Smooth muscle cell (in vitro differentiated cells): ENCODE results near the gene JMJD7. TPM values are rescaled to one million over a fixed set of nuclear protein-coding genes. Genes with fewer than 3 reads are reported as not detected.

Experiments
- DNase-seq: peaks from one replicate; lab custom pipeline; 2025; ENCODE audit not compliant: unreplicated experiment; lab: John Stamatoyannopoulos, UW
- H2AFZ ChIP-seq: fragments of 200-600 bp; sonication (generic); 2 replicates; pipeline ENCODE4 v1.6.0; 2016; ENCODE audit warnings: antibody characterized with exemption, low read depth, mild to moderate bottlenecking
- H3F3A ChIP-seq: fragments of 200-600 bp; sonication (generic); 2 replicates; pipeline ENCODE4 v1.6.0; 2017; ENCODE audit warnings: antibody characterized with exemption, low read depth
- H3K27ac ChIP-seq: fragments of 200-600 bp; sonication (generic); 2 replicates; pipeline ENCODE4 v1.5.1; 2016; ENCODE audit warnings: low read depth, mild to moderate bottlenecking
- H3K27me3 ChIP-seq: fragments of 200-600 bp; sonication (generic); 2 replicates; pipeline ENCODE4 v1.6.1; 2016; ENCODE audit warnings: low read depth, mild to moderate bottlenecking
- H3K36me3 ChIP-seq: fragments of 200-600 bp; sonication (generic); 2 replicates; pipeline ENCODE4 v1.5.1; 2016; ENCODE audit warnings: low read depth
- H3K4me1 ChIP-seq: fragments of 200-600 bp; sonication (generic); 2 replicates; pipeline ENCODE4 v1.5.1; 2016; ENCODE audit warnings: low read depth
- H3K4me2 ChIP-seq: fragments of 200-600 bp; sonication (generic); 2 replicates; pipeline ENCODE4 v1.6.0; 2016; ENCODE audit warnings: mild to moderate bottlenecking
- H3K4me3 ChIP-seq: fragments of 200-600 bp; sonication (generic); 2 replicates; pipeline ENCODE4 v1.5.1; 2016; ENCODE audit warnings: mild to moderate bottlenecking
- H3K79me2 ChIP-seq: fragments of 200-600 bp; sonication (generic); 2 replicates; pipeline ENCODE4 v1.6.0; 2016; ENCODE audit warnings: low read depth, mild to moderate bottlenecking
- H3K9ac ChIP-seq: fragments of 200-600 bp; sonication (generic); 2 replicates; pipeline ENCODE4 v1.6.0; 2016; ENCODE audit warnings: low read depth
- H3K9me3 ChIP-seq: fragments of 200-600 bp; sonication (generic); replicated peaks from 2 replicates; pipeline ENCODE4 v1.5.1; 2016; ENCODE audit warnings: low read depth
- H4K20me1 ChIP-seq: fragments of 200-600 bp; sonication (generic); 2 replicates; pipeline ENCODE4 v1.6.0; 2016; ENCODE audit warnings: low read depth
- CTCF ChIP-seq: fragments of 200-600 bp; sonication (generic); IDR thresholded peaks from 2 replicates; pipeline ENCODE4 v1.5.1; 2017; ENCODE audit warnings: borderline replicate concordance, mild to moderate bottlenecking, antibody characterized with exemption; ENCODE audit not compliant: insufficient read depth, poor library complexity, severe bottlenecking
- WGBS: methylation state at CpG from one replicate; pipeline ENCODE4 v1.1.7; 2016; ENCODE audit warnings: low lambda C conversion rate; 5-methylcytosine and 5-hydroxymethylcytosine counted together
- polyA plus RNA-seq: library from polyadenylated mRNA; unstranded; fragments of >200 nt; fragmentation: Nextera tagmentation; extraction: Ambion mirVana; gene quantifications from 2 replicates; pipeline ENCODE4 v1.2.1, GENCODE V29; 2016
- total RNA-seq: library from RNA; depleted of rRNA; stranded (reverse); fragments of >200 nt; gene quantifications from 2 replicates; pipeline ENCODE4 v1.2.3, GENCODE V29; 2014

JMJD7 gene
- total and polyA plus RNA-seq, 2 experiments from 2014 or later = 3.3 to 5.0 TPM

- Histone ChIP-seq H3K27ac (no peak overlapping the region), H3K36me3 (peaks cover 4% of the 10 kb centered on the region), H3K27me3 (no peaks in the 10 kb centered on the region), H3K4me3 (no peak overlapping the region), H3K9ac (no peak overlapping the region), H4K20me1 (no peaks in the 10 kb centered on the region), H3K4me2 (no peak overlapping the region), H3K9me3 (no peaks in the 10 kb centered on the region), H3K79me2 (no peaks in the 10 kb centered on the region), H2AFZ (no peak overlapping the region), H3F3A (no peaks in the 10 kb centered on the region), H3K4me1 (no peaks in the 10 kb centered on the region)
- WGBS = 97% methylated on average over 6 of the region's 6 CpGs
- TF ChIP-seq CTCF = no peak
- DNase-seq = no peak
These were observed 10.1 kb upstream of the JMJD7 start for GRCh38 chr15:41817781-41818180.

GRCh38 chr15:41819455-41820050 is 8.3 kb upstream of the JMJD7 start:
- no peak for TF ChIP-seq CTCF
- Histone ChIP-seq H3K9ac (no peak overlapping the region), H3K36me3 (peaks cover 4% of the 10 kb centered on the region), H3K4me1 (no peaks in the 10 kb centered on the region), H2AFZ (no peak overlapping the region), H3K4me3 (no peak overlapping the region), H3K27me3 (no peaks in the 10 kb centered on the region), H4K20me1 (no peaks in the 10 kb centered on the region), H3F3A (no peaks in the 10 kb centered on the region), H3K79me2 (no peaks in the 10 kb centered on the region), H3K9me3 (no peaks in the 10 kb centered on the region), H3K4me2 (no peak overlapping the region), H3K27ac (no peak overlapping the region)
- WGBS = 93% methylated on average over 9 of the region's 9 CpGs
- DNase-seq = no peak

GRCh38 chr15:41820791-41821423 is 7.0 kb upstream of the JMJD7 start:
- no peak for DNase-seq
- WGBS = 90% methylated on average over 6 of the region's 6 CpGs
- no peak overlapping the region for H3K9ac ChIP-seq
- no peaks in the 10 kb centered on the region for H3K9me3 ChIP-seq
- no peak overlapping the region for H2AFZ ChIP-seq
- no peak for TF ChIP-seq CTCF
- H3K36me3 ChIP-seq = peaks cover 2% of the 10 kb centered on the region
- no peak overlapping the region for H3K27ac ChIP-seq
- no peak overlapping the region for H3K4me3 ChIP-seq
- no peaks in the 10 kb centered on the region for H3K79me2 ChIP-seq
- H3K27me3 ChIP-seq = no peaks in the 10 kb centered on the region
- no peaks in the 10 kb centered on the region for H4K20me1 ChIP-seq
- no peak overlapping the region for H3K4me2 ChIP-seq
- no peaks in the 10 kb centered on the region for H3F3A ChIP-seq
- no peaks in the 10 kb centered on the region for H3K4me1 ChIP-seq

- Histone ChIP-seq H3F3A (no peaks in the 10 kb centered on the region), H3K27ac (no peak overlapping the region), H3K4me1 (no peaks in the 10 kb centered on the region), H3K36me3 (no peaks in the 10 kb centered on the region), H3K9ac (no peak overlapping the region), H2AFZ (no peak overlapping the region), H3K4me3 (no peak overlapping the region), H4K20me1 (no peaks in the 10 kb centered on the region), H3K4me2 (no peak overlapping the region), H3K79me2 (no peaks in the 10 kb centered on the region), H3K27me3 (no peaks in the 10 kb centered on the region), H3K9me3 (no peaks in the 10 kb centered on the region)
- 94% methylated on average over 4 of the region's 4 CpGs for WGBS
- no peak for TF ChIP-seq CTCF
- DNase-seq = no peak
These were observed 6.1 kb upstream of the JMJD7 start for GRCh38 chr15:41821831-41822230.
